IgD-negative memory B cell (primary cell): ENCODE results near the gene SANBR. TPM values are rescaled to one million over a fixed set of nuclear protein-coding genes. Genes with fewer than 3 reads are reported as not detected.
A peak's percentile ranks its signal among the peaks of the same experiment; 100 is the strongest.
"Not testable (repeated sequence)": the region's sequence is repeated elsewhere in the genome, so short reads cannot be mapped to it uniquely, and the experiment has no call there.

Experiments
- H3K27ac Mint-ChIP-seq, 3 donors: one replicate each; pipeline ENCODE4 v1.8.0; 2020 to 2022; ENCODE audit warnings: mild to moderate bottlenecking in 3 of 3, mixed read lengths in 3 of 3, moderate library complexity in 1 of 3
- H3K27me3 Mint-ChIP-seq: one replicate; pipeline ENCODE4 v1.8.0; 2021; ENCODE audit warnings: mixed read lengths
- H3K36me3 Mint-ChIP-seq: one replicate; pipeline ENCODE4 v1.8.0; 2020; ENCODE audit warnings: mild to moderate bottlenecking, mixed read lengths
- H3K4me1 Mint-ChIP-seq, 3 donors: one replicate each; pipeline ENCODE4 v1.8.0; 2020 to 2022; ENCODE audit warnings: mixed read lengths in 3 of 3, mild to moderate bottlenecking in 1 of 3
- H3K4me3 Mint-ChIP-seq, 4 donors: one replicate each; pipeline ENCODE4 v1.8.0; 2020 to 2022; ENCODE audit warnings: mild to moderate bottlenecking in 4 of 4, mixed read lengths in 4 of 4, moderate library complexity in 3 of 4
- H3K9me3 Mint-ChIP-seq, 3 donors: one replicate each; pipeline ENCODE4 v1.8.0; 2020 to 2021; ENCODE audit warnings: mixed read lengths in 3 of 3, mild to moderate bottlenecking in 1 of 3
- polyA plus RNA-seq: library from polyadenylated mRNA; unstranded; fragments of 300-500 nt; fragmentation: Illumina TruSeq; gene quantifications from one replicate; pipeline ENCODE4 v1.2.3, GENCODE V29; 2021

SANBR gene
- polyA plus RNA-seq = 1.7 TPM

DNA sequence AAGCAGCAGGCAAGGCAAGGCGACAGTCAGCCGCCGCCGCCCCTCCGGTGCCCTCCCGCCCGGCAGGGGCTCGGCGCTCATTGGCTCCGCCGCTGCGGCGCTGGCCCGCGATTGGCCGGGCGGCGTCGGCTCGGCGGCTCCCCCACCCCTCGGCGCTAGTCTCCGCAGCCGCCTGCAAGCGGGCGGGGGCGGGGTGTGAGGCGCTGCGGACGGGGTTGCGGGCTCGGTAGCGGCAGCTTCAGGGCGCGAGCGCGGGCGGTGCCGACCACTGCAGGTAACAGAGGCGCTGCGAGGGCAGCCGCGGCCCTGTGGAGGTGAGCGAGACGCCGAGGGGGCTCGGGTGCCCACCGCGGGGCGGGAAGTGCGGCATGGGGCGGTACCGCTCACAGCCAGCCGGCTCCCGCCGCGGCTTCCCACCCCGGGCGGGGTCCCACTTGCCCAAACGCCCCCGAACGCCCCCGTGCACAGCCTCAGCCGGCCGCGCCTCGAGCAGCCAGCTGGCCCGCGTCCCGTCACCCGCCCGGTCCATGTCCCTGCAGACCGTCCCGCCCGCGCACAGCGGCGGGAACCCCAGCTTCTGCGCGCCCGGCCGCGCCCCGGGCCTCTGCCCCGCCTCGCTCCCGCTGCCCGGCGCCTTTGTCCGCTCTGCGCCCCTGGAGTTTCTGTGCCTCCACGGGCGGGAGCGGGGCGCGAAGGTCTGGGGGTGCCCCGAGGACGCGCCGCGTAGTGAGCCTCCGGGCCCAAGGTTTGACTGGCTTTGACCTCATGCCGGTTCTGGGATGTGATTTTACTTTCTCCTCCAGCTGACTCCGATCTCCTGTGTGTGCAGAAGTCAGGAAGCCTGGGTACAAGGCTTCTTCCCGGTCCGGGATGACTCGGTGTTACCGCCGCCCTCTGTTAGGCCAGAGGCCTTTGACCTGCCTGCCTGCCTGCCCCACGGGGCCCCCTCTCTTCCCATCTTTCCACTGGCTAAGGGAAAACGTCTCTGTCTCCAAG lies at the start of gene SANBR:
Gene SANBR (plus strand): TSS at position 158 of the 996 bp plus-strand sequence. CDS start 4,480 bp downstream, outside the sequence.
- H3K9me3 Mint-ChIP-seq = no peaks in the 10 kb centered on the region
- no peaks in the 10 kb centered on the region for H3K36me3 Mint-ChIP-seq
- no peaks in the 10 kb centered on the region for H3K27me3 Mint-ChIP-seq
- H3K4me1 Mint-ChIP-seq = peaks cover 1 to 10% (median 5%) of the 10 kb centered on the region in 3 donors
- H3K27ac Mint-ChIP-seq = peak within 1 kb of the TSS; percentile 74 to 95 (median 80)
- H3K4me3 Mint-ChIP-seq = peak within 1 kb of the TSS; percentile 90 to 96 (median 95)

DNA sequence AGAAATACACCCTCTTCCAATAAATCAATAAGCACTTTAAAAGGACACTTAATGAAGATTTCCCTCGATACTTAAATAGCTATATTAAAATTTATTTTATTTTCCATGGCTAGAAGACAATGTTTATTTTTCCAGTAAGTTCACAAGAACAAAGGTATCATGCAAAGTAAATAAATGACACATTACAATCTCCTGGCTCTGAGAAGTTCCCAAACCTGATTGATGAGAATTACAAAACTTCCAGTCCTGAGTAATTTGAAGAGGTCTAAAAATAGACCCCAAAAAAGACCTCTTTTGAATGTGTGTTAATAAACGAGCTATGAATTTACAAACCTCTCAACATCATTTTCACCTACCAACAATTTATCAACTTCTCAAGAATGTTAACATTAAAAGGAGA lies 49.7 kb upstream of the SANBR start:
- H3K36me3 Mint-ChIP-seq = peaks cover 2% of the 10 kb centered on the region
- H3K4me3 Mint-ChIP-seq = peak overlapping the region in 3 of 4 donors; percentile 96 to 100 (median 100)
- H3K27me3 Mint-ChIP-seq = no peaks in the 10 kb centered on the region
- peaks cover 19 to 30% (median 21%) of the 10 kb centered on the region in 3 donors for H3K4me1 Mint-ChIP-seq
- H3K9me3 Mint-ChIP-seq = no peaks in the 10 kb centered on the region
- peak overlapping the region in 1 of 3 donors; percentile 59 for H3K27ac Mint-ChIP-seq

DNA sequence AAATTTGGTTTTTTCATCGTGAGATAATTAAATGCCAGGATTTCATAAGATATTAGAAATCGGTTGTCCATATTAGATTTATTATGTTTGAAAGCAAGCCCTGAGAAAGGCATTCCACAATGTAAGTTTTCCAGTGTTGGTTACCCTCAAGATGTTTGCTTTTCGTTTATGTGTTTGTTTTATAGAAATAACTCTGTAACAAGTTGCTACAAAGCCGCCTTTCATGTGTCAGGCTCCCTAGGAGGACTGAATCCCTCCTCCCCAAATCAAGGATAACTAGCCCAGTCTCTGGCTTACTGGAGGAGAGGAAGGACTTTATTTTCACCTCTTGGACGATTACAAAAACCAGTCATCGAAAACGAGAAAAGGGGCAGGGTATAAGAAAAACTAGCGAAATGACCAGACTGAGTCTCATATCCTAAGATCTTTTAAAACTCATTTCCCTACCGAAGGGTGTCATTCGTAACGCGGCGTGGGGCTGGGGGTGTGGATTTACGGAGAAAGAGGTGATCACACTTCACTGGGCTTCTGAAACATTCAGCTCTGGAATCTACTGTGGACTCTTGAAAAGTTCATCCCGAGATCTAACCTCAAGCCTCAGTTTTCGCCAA lies 49.2 kb upstream of the SANBR start:
- Mint-ChIP-seq H3K27ac (peak overlapping the region; percentile 59 to 98 (median 95)), H3K27me3 (no peaks in the 10 kb centered on the region), H3K9me3 (no peaks in the 10 kb centered on the region), H3K4me3 (peak overlapping the region; percentile 96 to 100 (median 100)), H3K36me3 (peaks cover 2% of the 10 kb centered on the region), H3K4me1 (peaks cover 20 to 30% (median 21%) of the 10 kb centered on the region in 3 donors)

DNA sequence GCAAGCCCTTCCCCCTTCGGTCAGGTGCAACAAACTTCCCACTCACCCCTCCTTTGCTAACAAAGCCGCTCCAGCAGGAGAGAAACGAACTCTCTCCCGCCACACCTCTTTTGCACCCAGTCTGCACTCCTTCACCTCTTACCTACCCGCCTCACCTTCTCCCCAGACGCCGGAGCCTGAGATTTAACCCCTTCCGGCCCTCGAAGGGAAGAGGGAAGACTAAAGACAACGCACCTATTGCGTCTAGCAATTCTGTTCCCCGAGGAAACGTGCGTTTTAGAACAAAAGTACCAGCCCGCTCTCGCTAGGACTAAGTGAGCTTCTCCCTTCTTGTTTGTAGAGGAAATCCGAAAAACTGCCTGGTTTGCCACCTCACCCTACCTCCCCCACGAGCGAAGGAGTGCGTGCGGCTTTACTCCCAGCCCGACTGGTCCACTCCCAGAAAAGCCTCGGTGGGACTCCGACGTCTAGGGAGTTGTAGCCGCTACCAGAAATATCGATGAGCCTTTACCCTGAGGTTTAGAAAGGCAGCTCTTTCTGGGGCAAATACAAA lies 48.6 kb upstream of the SANBR start:
- H3K4me3 Mint-ChIP-seq = peak overlapping the region; percentile 96 to 100 (median 100)
- peaks cover 2% of the 10 kb centered on the region for H3K36me3 Mint-ChIP-seq
- no peaks in the 10 kb centered on the region for H3K27me3 Mint-ChIP-seq
- H3K9me3 Mint-ChIP-seq = no peaks in the 10 kb centered on the region
- peak overlapping the region; percentile 59 to 98 (median 95) for H3K27ac Mint-ChIP-seq
- H3K4me1 Mint-ChIP-seq = peaks cover 20 to 34% (median 21%) of the 10 kb centered on the region in 3 donors

DNA sequence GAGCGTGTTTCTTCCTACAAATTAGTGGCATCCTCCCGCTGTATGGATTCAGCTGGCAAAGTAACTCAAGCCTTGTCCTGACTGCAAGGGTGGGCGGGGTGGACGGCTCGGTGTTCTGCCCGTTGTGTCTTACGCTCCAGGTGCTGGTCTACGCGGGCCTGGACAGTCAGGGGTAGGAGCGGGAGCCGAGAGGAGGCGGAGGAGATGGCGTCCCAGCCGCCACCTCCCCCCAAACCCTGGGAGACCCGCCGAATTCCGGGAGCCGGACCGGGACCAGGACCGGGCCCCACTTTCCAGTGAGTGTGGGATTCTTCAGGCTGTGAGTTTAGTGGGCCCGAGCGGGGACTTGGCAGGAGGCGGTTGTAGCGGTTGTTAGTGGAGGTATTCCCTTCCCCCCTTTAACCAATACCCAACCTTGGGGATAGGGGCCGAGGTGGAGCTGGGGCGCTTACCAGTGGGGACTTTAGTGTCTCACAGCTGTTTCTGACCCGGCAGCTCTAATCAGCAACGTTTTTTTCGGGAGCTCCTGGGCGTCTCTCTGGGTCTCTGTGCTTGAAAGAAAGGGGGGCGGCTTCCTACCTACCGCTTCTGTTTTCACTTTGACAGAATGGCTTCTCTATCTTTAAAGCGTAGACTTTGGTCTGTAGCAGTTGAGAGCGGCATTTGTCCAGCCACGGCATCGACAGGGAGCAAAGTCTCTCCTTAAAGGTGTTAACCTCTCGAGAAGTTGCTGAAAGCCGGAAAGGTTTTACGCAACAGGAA lies 47.9 kb upstream of the SANBR start, which contains the start of the genes PEX13 and PUS10:
Gene PEX13 (plus strand): TSS at position 165 of the 762 bp plus-strand sequence. CDS start 40 bp downstream, at position 205.
Gene PUS10 (minus strand): TSS at position 700 of the 762 bp plus-strand sequence. CDS start 6,365 bp downstream, outside the sequence.
- no peaks in the 10 kb centered on the region for H3K27me3 Mint-ChIP-seq
- H3K9me3 Mint-ChIP-seq = no peaks in the 10 kb centered on the region
- H3K4me3 Mint-ChIP-seq = peak within 1 kb of the TSS; percentile 96 to 100 (median 100)
- peaks cover 23 to 38% (median 23%) of the 10 kb centered on the region in 3 donors for H3K4me1 Mint-ChIP-seq
- peak within 1 kb of the TSS; percentile 59 to 98 (median 95) for H3K27ac Mint-ChIP-seq
- peaks cover 4% of the 10 kb centered on the region for H3K36me3 Mint-ChIP-seq

DNA sequence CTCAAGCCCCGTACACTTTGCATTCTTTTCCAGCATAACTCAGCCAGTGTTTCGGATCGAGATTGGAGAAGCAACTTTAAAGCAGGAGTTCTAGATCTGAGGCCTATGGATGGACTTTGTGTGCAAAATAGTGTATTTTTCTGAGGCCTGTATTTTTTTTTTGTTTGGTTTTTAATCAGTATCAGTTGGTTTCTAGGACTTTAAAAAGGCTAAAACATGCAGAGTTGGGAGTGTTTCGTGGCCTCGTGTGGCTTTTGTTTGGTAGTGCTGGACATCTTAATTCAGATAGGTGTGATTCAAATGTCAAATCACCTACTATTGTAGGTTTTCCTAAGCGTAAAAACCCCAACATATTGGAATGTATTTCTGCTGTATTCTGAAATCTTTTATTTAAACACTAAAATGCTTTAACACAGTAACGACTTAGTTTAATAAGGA lies 47.3 kb upstream of the SANBR start:
- Mint-ChIP-seq H3K27ac (peak overlapping the region; percentile 59 to 98 (median 95)), H3K4me1 (peaks cover 25 to 38% (median 25%) of the 10 kb centered on the region in 3 donors), H3K9me3 (no peaks in the 10 kb centered on the region), H3K4me3 (peak overlapping the region; percentile 96 to 100 (median 100)), H3K27me3 (no peaks in the 10 kb centered on the region), H3K36me3 (peaks cover 4% of the 10 kb centered on the region)

DNA sequence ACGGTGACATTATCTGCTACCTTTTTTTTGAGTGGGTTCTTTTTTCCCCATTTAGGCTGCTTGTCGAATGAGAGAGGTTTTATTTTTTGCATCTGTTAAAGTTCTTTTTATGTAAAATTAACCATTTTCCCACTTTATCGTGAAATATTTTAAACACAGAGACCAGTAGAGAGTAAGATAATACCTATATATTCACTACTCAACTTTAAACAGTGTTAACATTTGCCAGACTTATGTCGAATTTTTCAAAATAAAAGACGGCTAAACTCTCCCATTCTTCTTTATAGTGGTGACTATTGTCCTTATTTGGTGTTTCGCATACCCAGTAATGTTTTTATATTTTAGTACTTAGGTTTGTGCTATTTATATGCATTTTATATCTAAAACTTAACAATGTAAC lies 46.9 kb upstream of the SANBR start:
- Mint-ChIP-seq H3K9me3 (no peaks in the 10 kb centered on the region), H3K4me1 (peaks cover 25 to 38% (median 30%) of the 10 kb centered on the region in 3 donors), H3K27me3 (no peaks in the 10 kb centered on the region), H3K27ac (peak overlapping the region; percentile 59 to 98 (median 95)), H3K4me3 (peak overlapping the region; percentile 96 to 100 (median 100)), H3K36me3 (peaks cover 4% of the 10 kb centered on the region)

DNA sequence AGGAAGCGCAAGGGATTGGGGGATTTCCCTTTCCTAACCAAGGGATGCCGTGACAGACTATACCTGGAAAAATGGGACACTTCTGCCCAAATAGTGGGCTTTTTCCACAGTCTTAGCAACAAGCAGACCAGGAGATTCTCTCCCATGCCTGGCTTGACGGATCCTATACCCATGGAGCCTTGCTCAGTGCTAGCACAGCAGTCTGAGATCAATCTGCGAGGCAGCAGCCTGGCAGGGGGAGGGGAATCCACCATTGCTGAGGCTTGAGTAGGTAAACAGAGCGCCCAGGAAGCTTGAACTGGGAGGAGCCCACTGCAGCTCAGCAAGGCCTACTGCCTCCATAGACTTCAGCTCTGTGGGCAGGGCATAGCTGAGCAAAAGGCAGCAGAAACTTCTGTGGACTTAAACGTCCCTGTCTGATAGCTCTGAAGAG lies 44.4 kb upstream of the SANBR start:
- Mint-ChIP-seq H3K27me3 (no peaks in the 10 kb centered on the region), H3K4me3 (peak overlapping the region in 1 of 4 donors; percentile 58), H3K36me3 (peaks cover 5% of the 10 kb centered on the region), H3K9me3 (no peaks in the 10 kb centered on the region), H3K27ac (no peak overlapping the region), H3K4me1 (peaks cover 25 to 37% (median 32%) of the 10 kb centered on the region in 3 donors)

DNA sequence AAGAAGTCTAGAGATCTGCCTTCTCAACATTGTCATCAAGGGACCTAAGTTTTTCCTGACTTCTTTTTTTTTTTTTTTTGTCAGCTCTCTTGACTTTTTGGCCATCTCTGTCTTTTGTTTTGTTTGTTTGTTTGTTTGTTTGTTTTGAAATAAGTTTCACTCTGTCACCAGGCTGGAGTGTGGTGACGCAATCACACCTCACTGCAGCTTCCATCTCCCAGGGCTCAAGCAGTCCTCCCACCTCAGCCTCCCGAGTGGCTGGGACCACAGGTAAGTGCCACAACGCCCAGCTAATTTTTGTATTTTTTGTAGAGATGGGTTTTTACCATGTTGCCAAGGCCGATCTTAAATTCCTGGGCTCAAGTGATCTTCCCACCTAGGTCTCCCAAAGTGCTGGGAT lies 42.0 kb upstream of the SANBR start:
- H3K9me3 Mint-ChIP-seq = no peaks in the 10 kb centered on the region
- peaks cover 10% of the 10 kb centered on the region for H3K36me3 Mint-ChIP-seq
- peaks cover 21 to 36% (median 28%) of the 10 kb centered on the region in 3 donors for H3K4me1 Mint-ChIP-seq
- H3K27ac Mint-ChIP-seq = no peak overlapping the region
- peak overlapping the region in 1 of 4 donors; percentile 7 for H3K4me3 Mint-ChIP-seq
- no peaks in the 10 kb centered on the region for H3K27me3 Mint-ChIP-seq

DNA sequence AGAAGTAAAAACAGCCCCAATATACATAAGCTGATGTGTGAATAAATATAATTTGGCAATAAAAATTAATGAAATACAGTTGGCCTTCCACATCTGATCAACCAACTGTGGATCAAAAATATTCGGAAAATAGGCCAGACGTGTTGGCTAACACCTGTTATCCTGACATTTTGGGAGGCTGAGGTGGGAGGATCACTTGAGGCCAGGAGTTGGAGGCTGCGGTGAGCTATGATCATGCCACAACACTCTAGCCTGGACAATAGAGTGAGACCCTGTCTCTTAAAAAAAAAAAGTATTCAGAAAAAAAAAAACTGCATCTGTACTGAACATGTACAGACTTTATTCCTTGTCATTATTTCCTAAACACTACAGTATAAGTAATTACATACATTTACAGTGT lies 36.1 kb upstream of the SANBR start:
- Mint-ChIP-seq H3K4me3 (no peak overlapping the region), H3K4me1 (peaks cover 3 to 13% (median 12%) of the 10 kb centered on the region in 3 donors), H3K9me3 (no peaks in the 10 kb centered on the region), H3K27me3 (no peaks in the 10 kb centered on the region), H3K36me3 (peaks cover 17% of the 10 kb centered on the region), H3K27ac (no peak overlapping the region)

DNA sequence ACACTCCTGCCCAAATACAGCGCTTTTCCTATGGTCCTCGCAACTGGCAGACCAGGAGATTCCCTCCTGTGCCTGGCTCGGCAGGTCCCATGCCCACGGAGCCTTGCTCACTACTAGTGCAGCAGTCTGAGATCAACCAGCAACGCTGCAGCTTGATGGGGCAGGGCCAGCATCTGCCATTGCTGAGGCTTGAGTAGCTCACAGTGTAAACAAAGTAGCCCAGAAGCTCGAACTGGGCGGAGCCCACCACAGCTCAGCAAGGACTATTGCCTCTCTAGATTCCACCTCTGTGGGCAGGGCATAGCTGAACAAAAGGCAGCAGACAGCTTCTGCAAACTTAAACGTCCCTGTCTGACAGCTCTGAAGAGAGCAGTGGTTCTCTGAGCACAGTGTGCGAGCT lies 31.1 kb upstream of the SANBR start:
- not testable (repeated sequence) for H3K4me1 Mint-ChIP-seq, H3K27ac Mint-ChIP-seq, H3K27me3 Mint-ChIP-seq, H3K9me3 Mint-ChIP-seq, H3K4me3 Mint-ChIP-seq
- H3K36me3 Mint-ChIP-seq = peaks cover 22% of the 10 kb centered on the region

DNA sequence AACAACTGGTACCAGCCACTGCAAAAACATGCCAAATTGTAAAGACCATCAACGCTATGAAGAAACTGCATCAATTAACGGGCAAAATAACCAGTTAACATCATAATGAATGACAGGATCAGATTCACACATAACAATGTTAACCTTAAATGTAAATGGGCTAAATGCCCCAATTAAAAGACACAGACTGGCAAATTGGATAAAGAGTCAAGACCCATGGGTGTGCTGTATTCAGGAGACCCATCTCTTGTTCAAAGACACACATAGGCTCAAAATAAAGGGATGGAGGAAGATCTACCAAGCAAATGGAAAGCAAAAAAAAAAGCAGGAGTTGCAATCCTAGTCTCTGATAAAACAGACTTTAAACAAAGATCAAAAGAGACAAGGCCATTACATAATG lies 29.0 kb upstream of the SANBR start:
- not testable (repeated sequence) for H3K9me3 Mint-ChIP-seq, H3K4me3 Mint-ChIP-seq, H3K27me3 Mint-ChIP-seq, H3K27ac Mint-ChIP-seq
- Mint-ChIP-seq H3K4me1 (peaks cover 7 to 15% (median 11%) of the 10 kb centered on the region in 3 donors), H3K36me3 (peaks cover 26% of the 10 kb centered on the region)

DNA sequence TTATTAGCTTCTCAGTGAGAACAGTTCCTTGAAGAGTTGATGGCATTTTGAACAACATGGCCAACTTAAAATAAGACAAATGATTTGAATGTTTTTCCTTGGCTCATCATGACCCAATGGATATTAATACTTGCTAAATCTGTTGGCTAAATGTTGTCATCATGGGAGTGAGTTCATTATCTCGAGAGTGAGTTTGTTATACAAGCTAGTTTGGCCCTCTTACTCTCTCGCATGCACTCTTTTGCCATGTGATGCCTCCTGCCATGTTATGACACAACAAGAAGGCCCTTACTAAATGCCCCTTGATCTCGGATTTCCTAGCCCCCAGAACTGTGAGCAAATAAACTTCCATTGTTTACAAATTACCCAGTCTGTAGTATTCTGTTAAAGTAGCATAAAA lies 22.9 kb upstream of the SANBR start:
- no peak overlapping the region for H3K4me3 Mint-ChIP-seq
- H3K27ac Mint-ChIP-seq = no peak overlapping the region
- H3K9me3 Mint-ChIP-seq = no peaks in the 10 kb centered on the region
- H3K36me3 Mint-ChIP-seq = peaks cover 16% of the 10 kb centered on the region
- no peaks in the 10 kb centered on the region for H3K27me3 Mint-ChIP-seq
- H3K4me1 Mint-ChIP-seq = peaks cover 19 to 26% (median 19%) of the 10 kb centered on the region in 3 donors

DNA sequence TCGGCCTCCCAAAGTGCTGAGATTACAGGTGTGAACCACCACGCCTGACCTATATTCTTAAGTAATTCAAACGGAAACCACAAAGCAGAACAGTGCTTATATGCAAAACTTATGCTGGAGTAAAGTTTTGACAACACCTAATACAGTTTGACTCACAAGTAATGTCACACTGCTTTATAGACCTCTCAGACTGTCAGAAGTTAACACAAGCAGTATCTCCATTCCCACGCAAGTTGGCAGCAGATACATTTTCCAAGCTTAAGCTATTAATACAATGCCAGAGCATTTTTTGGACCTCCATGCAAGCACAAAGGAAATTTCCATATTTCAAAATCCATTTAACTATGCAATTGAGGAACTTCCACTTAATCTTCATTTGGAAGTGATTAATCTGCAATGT lies 21.0 kb upstream of the SANBR start:
- no peaks in the 10 kb centered on the region for H3K27me3 Mint-ChIP-seq
- H3K4me1 Mint-ChIP-seq = peaks cover 19 to 22% (median 19%) of the 10 kb centered on the region in 3 donors
- no peak overlapping the region for H3K27ac Mint-ChIP-seq
- H3K4me3 Mint-ChIP-seq = peak overlapping the region in 2 of 4 donors; percentile 43 to 59
- peaks cover 15% of the 10 kb centered on the region for H3K36me3 Mint-ChIP-seq
- H3K9me3 Mint-ChIP-seq = no peaks in the 10 kb centered on the region
